ENCODE data around the gene MBD6.

GRCh38 chr12:57475271-57476161 is 47.1 kb upstream of the MBD6 start:
- TF ChIP-seq RCOR1 (IDR thresholded peaks at IDR 0.05; ENCODE audit: low read depth, low read length) (no peak), CTCF (IDR thresholded peaks at IDR 0.05) (no peak), MYC (IDR thresholded peaks at IDR 0.05; ENCODE audit: borderline replicate concordance, low read length) (no peak), POLR2A (IDR thresholded peaks at IDR 0.05; ENCODE audit: low read length) (no peak), CBX2 (IDR thresholded peaks at IDR 0.05; ENCODE audit: borderline replicate concordance, low read depth) (no peak), RARB (CRISPR knock-in tag; IDR thresholded peaks at IDR 0.05) (no peak)
- TF ChIP-seq, protein P1, sequence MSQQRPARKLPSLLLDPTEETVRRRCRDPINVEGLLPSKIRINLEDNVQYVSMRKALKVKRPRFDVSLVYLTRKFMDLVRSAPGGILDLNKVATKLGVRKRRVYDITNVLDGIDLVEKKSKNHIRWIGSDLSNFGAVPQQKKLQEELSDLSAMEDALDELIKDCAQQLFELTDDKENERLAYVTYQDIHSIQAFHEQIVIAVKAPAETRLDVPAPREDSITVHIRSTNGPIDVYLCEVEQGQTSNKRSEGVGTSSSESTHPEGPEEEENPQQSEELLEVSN (IDR thresholded peaks at IDR 0.05; ENCODE audit: borderline replicate concordance, low read depth): no peak

All from A549 (cell line).